DMS114 treated with DMSO at 0.1 percent for 48 hours (cell line): ENCODE results near the gene TANGO6.

Experiments used
- DNase-seq: peaks from one replicate; lab custom pipeline; 2025; ENCODE audit not compliant: unreplicated experiment; lab: John Stamatoyannopoulos, UW

TANGO6 gene

GRCh38 chr16:69088684-69089083 is 245.4 kb downstream of the TANGO6 start:
- DNase-seq = no peak

- DNase-seq = no peak
Observed at GRCh38 chr16:69089091-69089910, 246.0 kb downstream of the TANGO6 start.

DNA sequence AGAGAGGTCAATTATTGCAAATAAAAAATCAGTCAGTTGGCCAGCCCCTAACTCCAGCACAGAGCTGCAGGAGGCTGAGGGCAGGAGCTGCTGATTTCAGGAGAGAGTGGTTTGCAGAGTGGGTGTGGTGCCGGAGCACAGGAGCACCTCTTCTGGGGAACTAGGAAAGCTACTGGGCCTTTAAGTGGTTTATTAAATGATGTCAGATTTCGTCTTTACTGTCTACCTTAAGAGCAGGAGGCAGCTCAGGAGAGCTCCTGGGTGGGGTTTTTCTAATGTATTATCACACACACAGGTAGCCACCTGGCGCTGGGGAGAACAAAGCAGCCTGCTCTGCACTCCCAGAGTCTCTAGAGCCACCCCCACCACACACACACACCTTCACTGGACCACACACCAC is 250.6 kb downstream of the TANGO6 start:
- DNase-seq = no peak

- no peak for DNase-seq
Observed at GRCh38 chr16:69094501-69094900, 251.2 kb downstream of the TANGO6 start.

DNA sequence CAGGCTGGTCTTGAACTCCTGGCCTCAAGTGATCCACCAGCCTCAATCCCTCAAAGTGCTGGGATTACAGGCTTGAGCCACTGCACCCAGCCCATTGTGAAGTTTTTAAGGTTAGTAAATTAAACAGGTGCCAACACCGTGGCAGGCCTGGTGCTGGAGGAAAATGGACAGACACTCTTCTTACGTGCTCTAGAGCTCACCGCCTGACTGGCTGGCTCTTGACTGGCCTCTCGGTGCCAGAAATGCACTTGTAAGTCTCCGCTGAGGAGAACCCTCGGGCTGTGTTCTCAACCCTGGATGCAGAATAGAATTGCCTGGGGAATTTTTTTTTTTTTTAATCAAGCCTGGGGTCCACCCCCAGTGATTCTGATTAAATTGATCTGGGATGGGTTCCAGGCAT is 251.9 kb downstream of the TANGO6 start:
- no peak for DNase-seq

GRCh38 chr16:69100071-69100691 is 256.9 kb downstream of the TANGO6 start:
- no peak for DNase-seq

- peak; percentile 54 for DNase-seq
Observed at GRCh38 chr16:69105501-69106361, 262.4 kb downstream of the TANGO6 start, which contains the start of gene HAS3. Gene HAS3, plus strand, starts transcription at chr16:69105653. Its CDS starts 3,743 bp downstream, at chr16:69109396.

DNA sequence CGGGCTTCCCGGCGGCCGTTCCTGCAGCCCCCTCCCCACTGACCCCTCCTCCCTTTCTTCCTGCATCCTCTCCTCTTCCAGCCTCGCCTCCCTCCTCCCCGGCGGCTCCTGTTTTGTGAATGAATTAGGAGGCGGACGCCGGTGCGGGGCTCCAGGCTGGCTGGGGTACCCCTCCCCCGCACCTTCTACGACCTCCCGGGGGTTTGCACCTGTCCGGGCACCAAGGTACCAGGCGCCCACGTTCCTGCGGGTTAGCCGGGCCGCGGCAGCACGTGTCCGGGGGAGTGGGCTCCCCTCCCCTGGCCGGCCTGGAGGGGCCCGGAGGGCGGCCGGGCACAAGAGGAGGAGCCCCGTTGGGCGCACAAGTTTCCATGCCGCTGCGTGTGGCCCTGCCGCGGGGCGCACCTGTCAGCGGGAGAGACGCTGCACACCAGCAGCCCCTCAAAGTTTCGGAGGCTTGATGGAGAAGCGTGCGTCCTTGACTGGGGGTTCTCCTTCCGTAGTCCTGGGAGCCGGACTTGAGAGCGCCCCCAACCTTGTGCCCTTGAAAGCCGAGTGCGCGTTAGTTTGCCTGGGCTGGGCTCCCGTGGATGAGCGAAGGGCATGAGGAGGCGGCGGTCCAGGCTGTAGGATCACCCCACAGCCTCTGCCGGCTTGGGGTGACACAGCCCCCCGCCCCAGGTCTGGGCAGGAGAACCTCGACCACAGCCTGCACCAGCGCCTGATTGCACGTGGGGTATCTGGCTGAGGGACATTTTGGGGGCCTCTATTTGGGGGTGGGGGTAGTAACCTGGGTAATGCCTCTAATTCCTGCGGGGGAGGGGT is 263.4 kb downstream of the TANGO6 start:
- DNase-seq = no peak

DNA sequence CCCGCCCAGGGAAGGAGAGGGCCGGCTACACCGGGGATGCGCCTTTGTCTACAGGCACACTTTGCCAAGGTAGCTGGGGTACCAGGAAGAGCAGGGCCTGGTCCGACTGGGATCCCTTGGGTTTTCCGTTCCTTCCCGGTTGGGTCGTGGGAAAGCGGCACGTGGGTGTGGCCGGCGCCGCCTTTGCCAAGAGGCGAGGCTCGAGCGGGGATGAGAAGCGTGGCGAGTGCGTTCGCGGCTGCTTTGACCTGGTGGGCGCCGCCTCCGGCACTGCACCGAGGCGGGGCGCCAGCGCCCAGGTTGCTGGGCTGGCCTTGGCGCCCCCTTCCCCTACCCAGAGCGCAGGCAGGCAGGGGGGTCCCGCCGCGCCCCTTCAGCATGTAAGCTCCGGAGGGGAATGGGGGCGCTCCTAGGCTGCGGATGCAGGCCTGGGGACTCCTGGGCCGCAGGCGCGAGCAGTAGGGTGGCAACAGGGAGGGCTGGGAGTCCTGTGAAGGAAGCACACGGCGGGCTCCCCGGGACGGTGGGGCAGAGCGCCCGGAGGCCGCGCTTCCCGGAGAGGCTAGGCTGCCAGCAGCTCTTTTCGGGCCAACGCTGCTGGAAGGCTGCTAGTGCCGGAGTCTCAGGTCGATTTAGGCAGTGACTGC is 264.1 kb downstream of the TANGO6 start:
- DNase-seq = no peak

- DNase-seq = no peak
Observed at GRCh38 chr16:69108064-69108904, 265.0 kb downstream of the TANGO6 start.

GRCh38 chr16:69108905-69109252 is 265.5 kb downstream of the TANGO6 start:
- DNase-seq = no peak

DNA sequence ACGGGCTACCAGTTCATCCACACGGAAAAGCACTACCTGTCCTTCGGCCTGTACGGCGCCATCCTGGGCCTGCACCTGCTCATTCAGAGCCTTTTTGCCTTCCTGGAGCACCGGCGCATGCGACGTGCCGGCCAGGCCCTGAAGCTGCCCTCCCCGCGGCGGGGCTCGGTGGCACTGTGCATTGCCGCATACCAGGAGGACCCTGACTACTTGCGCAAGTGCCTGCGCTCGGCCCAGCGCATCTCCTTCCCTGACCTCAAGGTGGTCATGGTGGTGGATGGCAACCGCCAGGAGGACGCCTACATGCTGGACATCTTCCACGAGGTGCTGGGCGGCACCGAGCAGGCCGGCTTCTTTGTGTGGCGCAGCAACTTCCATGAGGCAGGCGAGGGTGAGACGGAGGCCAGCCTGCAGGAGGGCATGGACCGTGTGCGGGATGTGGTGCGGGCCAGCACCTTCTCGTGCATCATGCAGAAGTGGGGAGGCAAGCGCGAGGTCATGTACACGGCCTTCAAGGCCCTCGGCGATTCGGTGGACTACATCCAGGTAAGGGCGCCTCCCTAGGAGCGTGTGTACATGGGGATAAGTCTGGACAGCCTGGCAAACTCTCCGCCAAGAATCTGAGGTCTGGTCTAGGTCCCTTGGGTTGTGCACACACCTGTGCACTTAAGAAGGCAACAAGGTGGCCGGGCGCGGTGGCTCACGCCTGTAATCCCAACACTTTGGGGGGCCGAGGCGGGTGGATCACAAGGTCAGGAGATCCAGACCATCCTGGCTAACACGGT is 266.3 kb downstream of the TANGO6 start:
- no peak for DNase-seq

DNA sequence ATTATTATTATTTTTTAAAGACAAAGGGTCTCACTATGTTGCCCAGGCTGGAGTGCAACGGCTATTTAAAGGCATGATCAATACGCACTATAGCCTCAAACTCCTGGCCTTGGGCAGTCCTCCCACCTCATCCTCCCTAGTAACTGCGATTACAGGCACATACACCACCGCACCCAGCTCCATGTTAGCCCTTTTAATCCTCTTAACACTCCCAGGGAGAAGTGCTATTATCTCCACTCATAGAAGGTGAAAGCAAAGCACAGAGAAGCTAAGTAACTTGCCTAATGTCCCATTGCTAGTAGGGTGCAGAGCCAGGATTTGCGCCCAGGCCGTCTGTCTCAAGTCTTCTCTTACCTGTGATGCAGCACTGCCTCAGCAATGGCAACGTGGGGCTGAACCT is 267.1 kb downstream of the TANGO6 start:
- no peak for DNase-seq

- DNase-seq = no peak
Observed at GRCh38 chr16:69111216-69111875, 268.0 kb downstream of the TANGO6 start.

DNA sequence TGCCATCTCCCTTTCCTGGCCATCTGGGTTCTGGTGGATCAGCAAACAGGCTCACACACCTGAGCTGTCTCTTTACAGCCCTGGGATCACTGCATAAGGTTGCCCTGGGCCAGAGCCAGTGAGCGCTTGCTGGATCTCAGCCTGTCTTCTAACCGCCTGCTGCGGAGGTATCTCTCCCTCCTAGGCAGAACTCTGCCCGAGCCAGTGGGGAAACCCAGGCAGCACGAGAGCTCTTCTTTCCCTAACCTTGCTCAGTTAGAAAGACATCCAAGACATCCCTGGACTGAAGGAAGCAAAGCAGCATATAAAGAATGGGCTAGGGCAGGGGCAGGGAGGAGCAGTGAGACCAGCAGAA is 268.5 kb downstream of the TANGO6 start:
- DNase-seq = no peak

GRCh38 chr16:69112285-69113129 is 269.2 kb downstream of the TANGO6 start:
- peak; percentile 32 for DNase-seq

DNA sequence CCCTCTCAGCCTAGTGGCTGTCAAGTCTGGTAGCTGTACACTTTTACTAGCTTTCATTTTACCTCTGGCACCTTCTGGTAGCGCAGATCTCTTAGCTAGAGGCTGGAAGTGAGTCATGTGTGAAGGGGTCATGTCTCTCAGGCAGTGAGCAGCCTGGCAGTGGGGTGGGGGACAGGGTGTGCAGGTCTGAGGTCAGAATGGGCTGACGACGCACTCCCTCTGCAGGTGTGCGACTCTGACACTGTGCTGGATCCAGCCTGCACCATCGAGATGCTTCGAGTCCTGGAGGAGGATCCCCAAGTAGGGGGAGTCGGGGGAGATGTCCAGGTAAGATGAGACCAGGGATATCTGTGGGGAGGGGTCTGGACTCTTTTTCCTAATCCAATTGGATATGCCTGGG is 269.9 kb downstream of the TANGO6 start:
- DNase-seq = no peak
